Measurements from ENCODE around the gene OR51I2.

OR51I2 gene

GRCh38 chr11:5449023-5449422, at the start of gene OR51I2:
Gene OR51I2, plus strand, starts transcription at chr11:5449323. Its CDS starts 4,166 bp downstream, at chr11:5453489.
- no peak for DNase-seq (ENCODE audit: low spot score)

GRCh38 chr11:5405173-5405572, 44.0 kb upstream of the OR51I2 start:
- no peak for DNase-seq (ENCODE audit: low spot score)

GRCh38 chr11:5420993-5421392, 28.1 kb upstream of the OR51I2 start:
- no peak for DNase-seq (ENCODE audit: low spot score)

GRCh38 chr11:5421811-5422210, 27.3 kb upstream of the OR51I2 start, which contains the start of gene OR51Q1:
Gene OR51Q1, plus strand, starts transcription at chr11:5422111. Its CDS starts 90 bp downstream, at chr11:5422201.
- DNase-seq (ENCODE audit: low spot score): no peak

GRCh38 chr11:5423131-5423530, 26.0 kb upstream of the OR51I2 start:
- no peak for DNase-seq (ENCODE audit: low spot score)

GRCh38 chr11:5441414-5441813, 7.7 kb upstream of the OR51I2 start, which contains the start of gene OR51I1:
Gene OR51I1, minus strand, starts transcription at chr11:5441514. Its CDS starts 0 bp downstream, at chr11:5441514.
- no peak for DNase-seq (ENCODE audit: low spot score)

- DNase-seq (ENCODE audit: low spot score): no peak
Observed at GRCh38 chr11:5443835-5444393, 5.2 kb upstream of the OR51I2 start.

- DNase-seq (ENCODE audit: low spot score): no peak
Observed at GRCh38 chr11:5449432-5449831, 309 bp downstream of the OR51I2 start.

GRCh38 chr11:5460983-5461621, 12.0 kb downstream of the OR51I2 start:
- no peak for DNase-seq (ENCODE audit: low spot score)

- DNase-seq (ENCODE audit: low spot score): no peak
Observed at GRCh38 chr11:5467527-5467926, 18.4 kb downstream of the OR51I2 start.

- DNase-seq (ENCODE audit: low spot score): no peak
Observed at GRCh38 chr11:5473921-5474320, 24.8 kb downstream of the OR51I2 start.

GRCh38 chr11:5476186-5476819, 27.2 kb downstream of the OR51I2 start:
- DNase-seq (ENCODE audit: low spot score): no peak

GRCh38 chr11:5486003-5486402, 36.9 kb downstream of the OR51I2 start:
- no peak for DNase-seq (ENCODE audit: low spot score)

GRCh38 chr11:5486421-5486820, 37.3 kb downstream of the OR51I2 start:
- DNase-seq (ENCODE audit: low spot score): no peak

- no peak for DNase-seq (ENCODE audit: low spot score)
Observed at GRCh38 chr11:5488385-5488784, 39.3 kb downstream of the OR51I2 start, which contains the start of gene OR52D1. Gene OR52D1, plus strand, starts transcription at chr11:5488685. Its CDS starts 22 bp downstream, at chr11:5488707.

GRCh38 chr11:5488798-5489399, 39.8 kb downstream of the OR51I2 start:
- no peak for DNase-seq (ENCODE audit: low spot score)

GRCh38 chr11:5489576-5490357, 40.6 kb downstream of the OR51I2 start:
- DNase-seq (ENCODE audit: low spot score): no peak

- DNase-seq (ENCODE audit: low spot score): no peak
Observed at GRCh38 chr11:5499671-5500070, 50.5 kb downstream of the OR51I2 start.

- no peak for DNase-seq (ENCODE audit: low spot score)
Observed at GRCh38 chr11:5500393-5500801, 51.3 kb downstream of the OR51I2 start.

- DNase-seq (ENCODE audit: low spot score): no peak
Observed at GRCh38 chr11:5504403-5504921, 55.3 kb downstream of the OR51I2 start.

- no peak for DNase-seq (ENCODE audit: low spot score)
Observed at GRCh38 chr11:5505363-5506048, 56.4 kb downstream of the OR51I2 start.
